ENCODE results near the gene FHOD3.

DNA sequence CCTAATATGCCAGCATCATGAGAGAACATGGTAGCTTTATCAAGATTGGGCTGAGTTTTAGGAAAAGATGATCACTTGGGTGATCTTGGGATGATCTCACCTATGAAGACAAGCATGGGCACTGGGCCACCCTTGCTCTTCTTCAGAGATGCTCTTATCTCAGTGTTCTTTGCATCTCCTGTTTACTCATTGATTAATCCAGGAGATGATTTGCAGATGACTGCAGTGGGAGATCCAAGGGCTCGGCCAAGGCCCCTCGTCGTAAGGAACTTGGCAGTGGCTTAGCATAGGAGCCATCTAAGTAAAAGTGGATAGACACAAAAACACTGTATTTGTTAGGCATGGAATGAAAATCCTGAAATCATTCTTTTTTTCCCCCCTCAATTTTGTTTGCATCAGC is 228.4 kb downstream of the FHOD3 start:
- TF ChIP-seq, protein P1, sequence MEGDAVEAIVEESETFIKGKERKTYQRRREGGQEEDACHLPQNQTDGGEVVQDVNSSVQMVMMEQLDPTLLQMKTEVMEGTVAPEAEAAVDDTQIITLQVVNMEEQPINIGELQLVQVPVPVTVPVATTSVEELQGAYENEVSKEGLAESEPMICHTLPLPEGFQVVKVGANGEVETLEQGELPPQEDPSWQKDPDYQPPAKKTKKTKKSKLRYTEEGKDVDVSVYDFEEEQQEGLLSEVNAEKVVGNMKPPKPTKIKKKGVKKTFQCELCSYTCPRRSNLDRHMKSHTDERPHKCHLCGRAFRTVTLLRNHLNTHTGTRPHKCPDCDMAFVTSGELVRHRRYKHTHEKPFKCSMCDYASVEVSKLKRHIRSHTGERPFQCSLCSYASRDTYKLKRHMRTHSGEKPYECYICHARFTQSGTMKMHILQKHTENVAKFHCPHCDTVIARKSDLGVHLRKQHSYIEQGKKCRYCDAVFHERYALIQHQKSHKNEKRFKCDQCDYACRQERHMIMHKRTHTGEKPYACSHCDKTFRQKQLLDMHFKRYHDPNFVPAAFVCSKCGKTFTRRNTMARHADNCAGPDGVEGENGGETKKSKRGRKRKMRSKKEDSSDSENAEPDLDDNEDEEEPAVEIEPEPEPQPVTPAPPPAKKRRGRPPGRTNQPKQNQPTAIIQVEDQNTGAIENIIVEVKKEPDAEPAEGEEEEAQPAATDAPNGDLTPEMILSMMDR (IDR thresholded peaks at IDR 0.05; ENCODE audit: low read length): no peak
- TF ChIP-seq EZH2phosphoT487 (IDR thresholded peaks at IDR 0.05; ENCODE audit: low read length) (no peak), EZH2 (optimal IDR thresholded peaks at IDR 0.05; ENCODE audit: low read depth, low read length) (no peak)

All from MM.1S (cell line).